CD4-positive, alpha-beta T cell treated with Interleukin-1 beta for 1 hour (primary cell): ENCODE results near the gene ZBTB7B.

Source experiments
- DNase-seq, 2 donors: peaks; one replicate each; pipeline ENCODE4 v3.0.0-alpha.2; 2020 to 2022

Gene ZBTB7B

DNA sequence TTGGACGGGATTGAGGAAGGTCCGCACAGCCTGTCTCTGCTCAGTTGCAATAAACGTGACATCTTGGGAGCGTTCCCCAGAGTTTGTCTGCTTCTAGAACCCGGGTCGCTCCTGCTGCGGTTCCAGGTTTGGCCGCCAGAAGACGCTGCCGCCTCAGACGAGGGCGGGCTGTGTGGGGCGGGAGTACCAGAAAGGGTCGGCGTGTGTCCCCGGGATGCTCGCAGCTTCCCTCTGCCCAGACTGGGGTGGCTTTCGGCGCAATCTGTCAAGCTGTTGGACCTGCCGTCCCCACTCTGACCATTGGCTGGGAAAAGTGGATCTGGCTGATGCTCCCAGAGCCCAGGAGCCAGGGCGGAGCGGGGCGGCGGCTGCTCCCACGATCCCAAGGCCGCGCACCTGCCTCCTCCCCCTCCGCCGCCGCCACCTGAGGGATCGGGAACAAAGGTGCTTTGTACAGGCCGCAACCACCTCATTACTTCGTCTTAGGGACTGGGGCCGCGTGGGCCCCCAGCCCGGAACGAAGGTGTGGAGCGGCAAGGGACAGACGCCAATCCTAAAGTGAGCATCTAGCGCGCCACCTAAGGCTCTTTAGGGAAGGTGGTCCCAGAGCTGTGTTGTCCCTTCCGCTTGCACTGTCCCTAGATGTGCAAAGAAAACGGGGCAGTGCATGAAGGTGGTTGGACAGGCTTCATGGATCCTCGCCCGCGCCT is 60.3 kb downstream of the ZBTB7B start:
- DNase-seq, result peak; percentile 72 to 79

- peak; percentile 86 for DNase-seq
Measured at GRCh38 chr1:155063550-155064110, 61.0 kb downstream of the ZBTB7B start, which contains the start of gene EFNA4. EFNA4 (plus strand) TSS chr1:155063740; CDS start chr1:155063824, 84 bp downstream.

DNA sequence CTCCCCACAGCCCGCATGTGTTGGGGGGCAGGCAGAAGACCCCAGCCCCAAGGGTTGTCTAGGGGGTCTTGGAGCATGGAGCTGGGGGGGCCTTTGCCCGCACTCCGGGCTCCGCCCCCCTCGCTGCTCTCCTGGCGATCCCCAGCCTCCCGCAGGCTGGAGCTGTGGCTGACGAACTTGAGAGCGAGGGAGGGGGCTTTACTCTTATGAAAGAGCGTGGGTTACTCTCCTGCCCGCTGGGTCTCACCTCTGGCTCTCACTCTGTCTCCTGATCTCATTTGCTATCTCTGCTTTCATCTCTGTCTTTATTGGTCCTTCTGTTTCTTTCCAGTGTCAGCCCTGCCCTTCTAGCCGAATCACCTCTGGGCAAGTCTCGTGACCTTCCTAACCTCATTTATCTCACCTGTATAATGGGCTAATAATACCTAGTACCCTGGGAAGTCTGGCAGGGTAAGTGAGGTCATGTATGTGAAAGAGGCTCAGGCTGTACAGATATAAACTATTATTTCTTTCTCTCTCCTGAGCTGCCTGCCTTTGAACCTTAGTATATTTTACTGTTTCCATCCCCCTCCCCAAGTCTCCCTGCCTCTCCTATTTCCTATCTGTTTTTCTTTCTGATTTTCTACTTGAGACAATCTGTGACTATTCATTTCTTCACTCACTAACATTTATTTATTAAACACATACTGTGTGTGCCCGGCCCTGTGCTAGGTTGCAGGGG is 61.7 kb downstream of the ZBTB7B start:
- peak; percentile 13 to 37 for DNase-seq

DNA sequence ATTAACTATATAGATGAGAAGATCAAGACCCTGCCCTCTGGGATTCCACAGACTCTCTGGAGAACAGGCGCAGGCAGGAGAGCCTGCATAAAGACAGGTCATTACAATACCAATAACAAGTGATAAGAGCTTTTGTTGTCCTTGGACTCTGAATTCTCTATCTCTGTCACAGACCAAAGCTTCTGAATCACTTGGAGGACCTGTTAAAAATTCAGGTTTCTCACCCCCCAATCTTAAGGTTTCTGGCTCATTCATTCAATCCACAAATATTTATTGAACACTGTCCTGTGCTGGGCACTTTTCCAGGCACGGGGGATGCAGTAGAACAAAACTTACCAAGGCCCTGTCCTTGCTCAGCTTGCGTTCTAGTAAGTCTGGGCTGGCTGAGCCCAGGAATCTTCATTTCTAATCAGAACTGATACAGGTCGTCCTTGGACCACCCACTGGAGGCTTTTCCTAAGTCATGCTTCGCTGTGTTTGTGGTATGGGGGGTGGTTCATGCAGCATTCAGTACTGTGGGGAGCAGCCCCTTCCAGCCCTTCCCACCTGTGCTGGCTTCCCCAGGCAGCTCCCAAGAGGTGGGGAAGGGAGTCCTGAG is 62.3 kb downstream of the ZBTB7B start:
- no peak for DNase-seq

GRCh38 chr1:155066777-155067176 is 64.2 kb downstream of the ZBTB7B start:
- DNase-seq, result no peak
